PC-3 (cell line): Measurements from ENCODE around the gene BCORL1. TPM values are rescaled to one million over a fixed set of nuclear protein-coding genes. Genes with fewer than 3 reads are reported as not detected.

Experiments used
- ATAC-seq: fragments of 200-7000 bp; cut with Tn5 transposase; 2 replicates; pipeline ENCODE4 v1.9.1; 2020; ENCODE audit warnings: mild to moderate bottlenecking, moderate library complexity
- BruUV-seq: library from RNA; stranded (reverse); fragments of 400-500 nt; replicated peaks from 2 replicates; lab custom pipeline; 2021; lab: Mats Ljungman, UMichigan
- CTCF ChIA-PET: fragments of 300-600 bp; sonication (Branson Sonifier 250); formaldehyde crosslinking; loops from one replicate; lab custom pipeline; 2022; ENCODE audit warnings: antibody characterized with exemption; lab: Charles Lee
- POLR2A ChIA-PET: fragments of 300-600 bp; sonication (Branson Sonifier 250); formaldehyde crosslinking; loops from one replicate; lab custom pipeline; 2022; ENCODE audit warnings: antibody characterized with exemption; ENCODE audit not compliant: unreplicated experiment; lab: Charles Lee
- DNase-seq: peaks from one replicate; pipeline ENCODE4 v3.0.0-alpha.2; 2015
- H2AFZ ChIP-seq: fragments of 300-600 bp; sonication (generic); 2 replicates; pipeline ENCODE4 v1.6.0; 2016; ENCODE audit warnings: antibody characterized with exemption, low read length
- H3F3A ChIP-seq: fragments of 300-600 bp; sonication (generic); one replicate; pipeline ENCODE4 v1.6.0; 2017; ENCODE audit warnings: antibody characterized with exemption, low read length, control low read depth, mild to moderate bottlenecking; ENCODE audit not compliant: unreplicated experiment
- H3K27ac ChIP-seq: fragments of 300-600 bp; sonication (generic); 2 replicates; pipeline ENCODE4 v1.5.1; 2016; ENCODE audit warnings: mild to moderate bottlenecking, low read length
- H3K27me3 ChIP-seq: fragments of 300-600 bp; sonication (generic); 2 replicates; pipeline ENCODE4 v1.6.1; 2016; ENCODE audit warnings: low read length, mixed read lengths
- H3K36me3 ChIP-seq: fragments of 300-600 bp; sonication (generic); 2 replicates; pipeline ENCODE4 v1.6.1; 2016; ENCODE audit warnings: low read depth, mixed run types, low read length, mixed read lengths
- H3K4me1 ChIP-seq: fragments of 300-600 bp; sonication (generic); 2 replicates; pipeline ENCODE4 v1.5.1; 2016; ENCODE audit warnings: low read length; ENCODE audit not compliant: insufficient read depth
- H3K4me2 ChIP-seq: fragments of 300-600 bp; sonication (generic); 2 replicates; pipeline ENCODE4 v1.6.0; 2016; ENCODE audit warnings: low read length
- H3K4me3 ChIP-seq: fragments of 300-600 bp; sonication (generic); 2 replicates; pipeline ENCODE4 v1.5.1; 2016; ENCODE audit warnings: mild to moderate bottlenecking, low read length, mixed read lengths
- H3K79me2 ChIP-seq: fragments of 300-600 bp; sonication (generic); 2 replicates; pipeline ENCODE4 v1.6.1; 2017; ENCODE audit warnings: low read length, mixed read lengths
- H3K9ac ChIP-seq: fragments of 300-600 bp; sonication (generic); 2 replicates; pipeline ENCODE4 v1.6.0; 2016; ENCODE audit warnings: mild to moderate bottlenecking, low read length
- H3K9me2 ChIP-seq: fragments of 300-600 bp; sonication (generic); replicated peaks from 2 replicates; pipeline ENCODE4 v1.6.1; 2016; ENCODE audit warnings: mixed run types, low read length, mixed read lengths
- H3K9me3 ChIP-seq: fragments of 300-600 bp; sonication (generic); 2 replicates; pipeline ENCODE4 v1.6.1; 2016; ENCODE audit warnings: low read length, mixed read lengths
- H4K20me1 ChIP-seq: fragments of 300-600 bp; sonication (generic); 2 replicates; pipeline ENCODE4 v1.6.1; 2016; ENCODE audit warnings: low read length, mixed read lengths
- CTCF ChIP-seq: fragments of 300-600 bp; sonication (generic); conservative IDR thresholded peaks from 2 replicates; pipeline ENCODE4 v1.5.1; 2017; ENCODE audit warnings: antibody characterized with exemption, low read depth, mild to moderate bottlenecking, low read length
- EZH2 ChIP-seq: fragments of 300-600 bp; sonication (generic); IDR thresholded peaks from one replicate; pipeline ENCODE4 v1.6.1; 2017; ENCODE audit warnings: antibody characterized with exemption, mild to moderate bottlenecking, low read length; ENCODE audit not compliant: unreplicated experiment
- EZH2phosphoT487 ChIP-seq: fragments of 300-600 bp; sonication (generic); IDR thresholded peaks from 2 replicates; pipeline ENCODE4 v1.6.1; 2018; ENCODE audit warnings: mild to moderate bottlenecking, antibody characterized with exemption, low read length, borderline replicate concordance
- intact Hi-C: fragments of 100-400 bp; cut with micrococcal nuclease; formaldehyde crosslinking; loops from 2 replicates; pipeline ENCODE4 v1.9.0; 2023
- total RNA-seq: library from RNA; depleted of rRNA; stranded (reverse); fragments of >200 nt; gene quantifications from 2 replicates; pipeline ENCODE4 v1.2.3, GENCODE V29; 2014

Gene BCORL1
- total RNA-seq, 1 experiment from 2014 or later = 3.1 TPM

GRCh38 chrX:129980001-129980401 is 2.4 kb upstream of the BCORL1 start:
- TF ChIP-seq EZH2 (no peak), CTCF (no peak), EZH2phosphoT487 (no peak)
- no peak overlapping the region for H2AFZ ChIP-seq
- peaks cover 7% of the 10 kb centered on the region; the same call in 1 of the 2 replicates for H3K79me2 ChIP-seq
- POLR2A ChIA-PET = no interaction called here
- H3K4me1 ChIP-seq = peaks cover 5% of the 10 kb centered on the region; the same call in 1 of the 2 replicates
- no peak overlapping the region for H3K9ac ChIP-seq
- H4K20me1 ChIP-seq = no peaks in the 10 kb centered on the region
- no peak for ATAC-seq
- intact Hi-C loops = no loop called here
- no peak overlapping the region for H3K27ac ChIP-seq
- no peaks in the 10 kb centered on the region for H3K9me2 ChIP-seq
- no peaks in the 10 kb centered on the region for H3K9me3 ChIP-seq
- CTCF ChIA-PET = no interaction called here
- H3F3A ChIP-seq = no peaks in the 10 kb centered on the region
- no peak overlapping the region; the same call in 1 of the 2 replicates for H3K4me3 ChIP-seq
- no peak for DNase-seq
- no peaks in the 10 kb centered on the region for H3K36me3 ChIP-seq
- H3K27me3 ChIP-seq = no peaks in the 10 kb centered on the region
- H3K4me2 ChIP-seq = no peak overlapping the region; the same call in 1 of the 2 replicates
- no TSS peak for BruUV-seq

- no peak overlapping the region; the same call in 1 of the 2 replicates for H3K9ac ChIP-seq
- peak; percentile 15 for DNase-seq
- intact Hi-C loops = no loop called here
Measured at GRCh38 chrX:129980540-129981199, 1.8 kb upstream of the BCORL1 start.

More at GRCh38 chrX:129980540-129981199, 1.8 kb upstream of the BCORL1 start:
- Histone ChIP-seq H3F3A (no peaks in the 10 kb centered on the region), H3K9me2 (no peaks in the 10 kb centered on the region), H2AFZ (peak overlapping the region; percentile 79), H3K4me2 (no peak overlapping the region; the same call in 1 of the 2 replicates), H4K20me1 (no peaks in the 10 kb centered on the region), H3K4me1 (peaks cover 5% of the 10 kb centered on the region; the same call in 1 of the 2 replicates), H3K27ac (no peak overlapping the region), H3K4me3 (no peak overlapping the region; the same call in 1 of the 2 replicates), H3K36me3 (no peaks in the 10 kb centered on the region), H3K27me3 (no peaks in the 10 kb centered on the region), H3K9me3 (no peaks in the 10 kb centered on the region), H3K79me2 (peaks cover 13% of the 10 kb centered on the region; the same call in 1 of the 2 replicates)
- POLR2A ChIA-PET = no interaction called here
- CTCF ChIA-PET = interaction anchor here (0.6 kb wide), 1 partner anchor 172 kb away, joined by 3 read pairs; no protein-coding TSS in a partner anchor
- BruUV-seq = no TSS peak
- peak; percentile 11 for ATAC-seq
- TF ChIP-seq EZH2 = no peak
- no peak for TF ChIP-seq EZH2phosphoT487
- no peak for TF ChIP-seq CTCF
